PC-3 (cell line): Measurements from ENCODE around the gene DGCR6L. TPM values are rescaled to one million over a fixed set of nuclear protein-coding genes. Genes with fewer than 3 reads are reported as not detected.
"Not testable (repeated sequence)": the region's sequence is repeated elsewhere in the genome, so short reads cannot be mapped to it uniquely, and the experiment has no call there.

ENCODE experiments used
- ATAC-seq: fragments of 200-7000 bp; cut with Tn5 transposase; 2 replicates; pipeline ENCODE4 v1.9.1; 2020; ENCODE audit warnings: mild to moderate bottlenecking, moderate library complexity
- BruUV-seq: library from RNA; stranded (reverse); fragments of 400-500 nt; replicated peaks from 2 replicates; lab custom pipeline; 2021; lab: Mats Ljungman, UMichigan
- CTCF ChIA-PET: fragments of 300-600 bp; sonication (Branson Sonifier 250); formaldehyde crosslinking; loops from one replicate; lab custom pipeline; 2022; ENCODE audit warnings: antibody characterized with exemption; lab: Charles Lee
- POLR2A ChIA-PET: fragments of 300-600 bp; sonication (Branson Sonifier 250); formaldehyde crosslinking; loops from one replicate; lab custom pipeline; 2022; ENCODE audit warnings: antibody characterized with exemption; ENCODE audit not compliant: unreplicated experiment; lab: Charles Lee
- DNase-seq: peaks from one replicate; pipeline ENCODE4 v3.0.0-alpha.2; 2015
- H2AFZ ChIP-seq: fragments of 300-600 bp; sonication (generic); 2 replicates; pipeline ENCODE4 v1.6.0; 2016; ENCODE audit warnings: antibody characterized with exemption, low read length
- H3F3A ChIP-seq: fragments of 300-600 bp; sonication (generic); one replicate; pipeline ENCODE4 v1.6.0; 2017; ENCODE audit warnings: antibody characterized with exemption, low read length, control low read depth, mild to moderate bottlenecking; ENCODE audit not compliant: unreplicated experiment
- H3K27ac ChIP-seq: fragments of 300-600 bp; sonication (generic); 2 replicates; pipeline ENCODE4 v1.5.1; 2016; ENCODE audit warnings: mild to moderate bottlenecking, low read length
- H3K27me3 ChIP-seq: fragments of 300-600 bp; sonication (generic); 2 replicates; pipeline ENCODE4 v1.6.1; 2016; ENCODE audit warnings: low read length, mixed read lengths
- H3K36me3 ChIP-seq: fragments of 300-600 bp; sonication (generic); 2 replicates; pipeline ENCODE4 v1.6.1; 2016; ENCODE audit warnings: low read depth, mixed run types, low read length, mixed read lengths
- H3K4me1 ChIP-seq: fragments of 300-600 bp; sonication (generic); 2 replicates; pipeline ENCODE4 v1.5.1; 2016; ENCODE audit warnings: low read length; ENCODE audit not compliant: insufficient read depth
- H3K4me2 ChIP-seq: fragments of 300-600 bp; sonication (generic); 2 replicates; pipeline ENCODE4 v1.6.0; 2016; ENCODE audit warnings: low read length
- H3K4me3 ChIP-seq: fragments of 300-600 bp; sonication (generic); 2 replicates; pipeline ENCODE4 v1.5.1; 2016; ENCODE audit warnings: mild to moderate bottlenecking, low read length, mixed read lengths
- H3K79me2 ChIP-seq: fragments of 300-600 bp; sonication (generic); 2 replicates; pipeline ENCODE4 v1.6.1; 2017; ENCODE audit warnings: low read length, mixed read lengths
- H3K9ac ChIP-seq: fragments of 300-600 bp; sonication (generic); 2 replicates; pipeline ENCODE4 v1.6.0; 2016; ENCODE audit warnings: mild to moderate bottlenecking, low read length
- H3K9me2 ChIP-seq: fragments of 300-600 bp; sonication (generic); replicated peaks from 2 replicates; pipeline ENCODE4 v1.6.1; 2016; ENCODE audit warnings: mixed run types, low read length, mixed read lengths
- H3K9me3 ChIP-seq: fragments of 300-600 bp; sonication (generic); 2 replicates; pipeline ENCODE4 v1.6.1; 2016; ENCODE audit warnings: low read length, mixed read lengths
- H4K20me1 ChIP-seq: fragments of 300-600 bp; sonication (generic); 2 replicates; pipeline ENCODE4 v1.6.1; 2016; ENCODE audit warnings: low read length, mixed read lengths
- CTCF ChIP-seq: fragments of 300-600 bp; sonication (generic); conservative IDR thresholded peaks from 2 replicates; pipeline ENCODE4 v1.5.1; 2017; ENCODE audit warnings: antibody characterized with exemption, low read depth, mild to moderate bottlenecking, low read length
- EZH2 ChIP-seq: fragments of 300-600 bp; sonication (generic); IDR thresholded peaks from one replicate; pipeline ENCODE4 v1.6.1; 2017; ENCODE audit warnings: antibody characterized with exemption, mild to moderate bottlenecking, low read length; ENCODE audit not compliant: unreplicated experiment
- EZH2phosphoT487 ChIP-seq: fragments of 300-600 bp; sonication (generic); IDR thresholded peaks from 2 replicates; pipeline ENCODE4 v1.6.1; 2018; ENCODE audit warnings: mild to moderate bottlenecking, antibody characterized with exemption, low read length, borderline replicate concordance
- intact Hi-C: fragments of 100-400 bp; cut with micrococcal nuclease; formaldehyde crosslinking; loops from 2 replicates; pipeline ENCODE4 v1.9.0; 2023
- total RNA-seq: library from RNA; depleted of rRNA; stranded (reverse); fragments of >200 nt; gene quantifications from 2 replicates; pipeline ENCODE4 v1.2.3, GENCODE V29; 2014

The DGCR6L gene
- total RNA-seq, 1 experiment from 2014 or later, result 78.1 TPM

GRCh38 chr22:20279662-20280134 is 40.2 kb downstream of the DGCR6L start:
- Histone ChIP-seq H3K36me3 (no peaks in the 10 kb centered on the region), H3K4me3 (no peak overlapping the region), H3K4me1 (no peaks in the 10 kb centered on the region), H3F3A (no peaks in the 10 kb centered on the region), H3K4me2 (no peak overlapping the region), H3K9me2 (no peaks in the 10 kb centered on the region), H3K79me2 (no peaks in the 10 kb centered on the region), H4K20me1 (no peaks in the 10 kb centered on the region), H2AFZ (no peak overlapping the region), H3K27me3 (no peaks in the 10 kb centered on the region), H3K9me3 (no peaks in the 10 kb centered on the region), H3K27ac (no peak overlapping the region), H3K9ac (no peak overlapping the region)
- ChIA-PET CTCF (no interaction called here), POLR2A (no interaction called here)
- no TSS peak for BruUV-seq
- intact Hi-C loops, result no loop called here
- TF ChIP-seq EZH2phosphoT487 (no peak), CTCF (no peak), EZH2 (no peak)
- DNase-seq (no peak), ATAC-seq (no peak)

GRCh38 chr22:20278726-20279490 is 41.0 kb downstream of the DGCR6L start:
- intact Hi-C loops, H3K27ac ChIP-seq, DNase-seq, H3K9me2 ChIP-seq, H3K79me2 ChIP-seq, BruUV-seq, ATAC-seq, H4K20me1 ChIP-seq, H3K36me3 ChIP-seq, CTCF ChIA-PET, H3F3A ChIP-seq, H3K9me3 ChIP-seq, H3K27me3 ChIP-seq, H2AFZ ChIP-seq, H3K9ac ChIP-seq, H3K4me2 ChIP-seq, POLR2A ChIA-PET, H3K4me3 ChIP-seq, H3K4me1 ChIP-seq: not testable (repeated sequence)

- intact Hi-C loops, H3K4me2 ChIP-seq, H3K9ac ChIP-seq, BruUV-seq, ATAC-seq, H3F3A ChIP-seq, H4K20me1 ChIP-seq, CTCF ChIA-PET, POLR2A ChIA-PET, H3K36me3 ChIP-seq, H3K79me2 ChIP-seq, H3K27me3 ChIP-seq, H3K27ac ChIP-seq, H3K9me3 ChIP-seq, H2AFZ ChIP-seq, H3K4me1 ChIP-seq, H3K4me3 ChIP-seq, H3K9me2 ChIP-seq, DNase-seq: not testable (repeated sequence)
Measured at GRCh38 chr22:20277936-20278635, 41.8 kb downstream of the DGCR6L start.
